ENCODE measurements around the gene BCL2L13.
"Not testable (repeated sequence)": the region's sequence is repeated elsewhere in the genome, so short reads cannot be mapped to it uniquely, and the experiment has no call there.

DNA sequence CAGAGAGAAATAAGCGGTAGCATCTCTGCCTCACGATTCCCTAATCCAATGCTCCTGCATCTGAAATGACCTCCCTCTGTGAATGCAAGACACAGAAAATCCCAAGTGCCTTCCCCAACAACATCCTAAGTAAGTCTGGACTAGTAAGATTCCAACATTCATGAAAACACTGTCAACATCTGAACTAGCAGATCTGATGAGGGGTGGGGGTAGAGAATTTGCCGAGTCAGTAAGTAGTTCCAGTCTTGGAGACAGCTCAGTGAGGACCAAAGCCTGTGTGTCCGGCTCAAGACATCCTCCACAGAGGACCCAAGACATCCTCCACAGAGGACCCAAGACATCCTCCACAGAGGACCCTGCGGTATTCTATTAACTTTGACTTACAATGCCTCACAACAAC lies 126.3 kb downstream of the BCL2L13 start:
- not testable (repeated sequence) for TF ChIP-seq TAF1 (IDR thresholded peaks at IDR 0.05; ENCODE audit: borderline replicate concordance, low read depth, low read length); POLR2AphosphoS5 (IDR thresholded peaks at IDR 0.05; ENCODE audit: low read depth, low read length); POLR2A (IDR thresholded peaks at IDR 0.05; ENCODE audit: low read depth, low read length)

Data from GM12892 (cell line).